Right atrium auricular region (tissue), 2 donors: ENCODE results near the gene HSF5. TPM values are rescaled to one million over a fixed set of nuclear protein-coding genes. Genes with fewer than 3 reads are reported as not detected.

ENCODE experiments used
- DNase-seq: peaks from one replicate; pipeline ENCODE4 v3.0.0-alpha.2; 2019; ENCODE audit warnings: low spot score
- H3K27ac ChIP-seq, 2 donors: fragments of 200-600 bp; sonication (generic); 1 replicate in 1 of 2; 2 replicates in 1 of 2; pipeline ENCODE4 v1.5.1; 2016 to 2019
- H3K27me3 ChIP-seq, 2 donors: fragments of 200-600 bp; sonication (generic); one replicate each; pipeline versions ENCODE4 v1.5.1 to v1.6.0; 2017 to 2019
- H3K36me3 ChIP-seq: fragments of 200-600 bp; sonication (generic); one replicate; pipeline ENCODE4 v1.5.1; 2016
- H3K4me1 ChIP-seq, 2 donors: fragments of 200-600 bp; sonication (generic); one replicate each; pipeline versions ENCODE4 v1.5.1 to v1.6.0; 2017 to 2019
- H3K4me3 ChIP-seq, 2 donors: fragments of 200-600 bp; sonication (generic); 1 replicate in 1 of 2; 2 replicates in 1 of 2; pipeline ENCODE4 v1.5.1; 2017 to 2019; ENCODE audit warnings: mild to moderate bottlenecking in 1 of 2, moderate library complexity in 1 of 2
- H3K9me3 ChIP-seq, 2 donors: fragments of 200-600 bp; sonication (generic); one replicate each; pipeline ENCODE4 v1.5.1; 2019
- total RNA-seq, 2 donors: library from RNA; depleted of rRNA; stranded (reverse); fragments of >200 nt; gene quantifications; one replicate each; pipeline ENCODE4 v1.1.0, GENCODE V29; 2016
- TF ChIP-seq, protein P1 (sequence below), 2 donors: fragments of 200-600 bp; sonication (generic); IDR thresholded peaks; one replicate each; pipeline ENCODE4 v1.5.1; 2019; ENCODE audit warnings: antibody characterized with exemption in 2 of 2

The HSF5 gene
- total RNA-seq, 2 donors from 2014 or later = 0.08 TPM; not detected in 1

DNA sequence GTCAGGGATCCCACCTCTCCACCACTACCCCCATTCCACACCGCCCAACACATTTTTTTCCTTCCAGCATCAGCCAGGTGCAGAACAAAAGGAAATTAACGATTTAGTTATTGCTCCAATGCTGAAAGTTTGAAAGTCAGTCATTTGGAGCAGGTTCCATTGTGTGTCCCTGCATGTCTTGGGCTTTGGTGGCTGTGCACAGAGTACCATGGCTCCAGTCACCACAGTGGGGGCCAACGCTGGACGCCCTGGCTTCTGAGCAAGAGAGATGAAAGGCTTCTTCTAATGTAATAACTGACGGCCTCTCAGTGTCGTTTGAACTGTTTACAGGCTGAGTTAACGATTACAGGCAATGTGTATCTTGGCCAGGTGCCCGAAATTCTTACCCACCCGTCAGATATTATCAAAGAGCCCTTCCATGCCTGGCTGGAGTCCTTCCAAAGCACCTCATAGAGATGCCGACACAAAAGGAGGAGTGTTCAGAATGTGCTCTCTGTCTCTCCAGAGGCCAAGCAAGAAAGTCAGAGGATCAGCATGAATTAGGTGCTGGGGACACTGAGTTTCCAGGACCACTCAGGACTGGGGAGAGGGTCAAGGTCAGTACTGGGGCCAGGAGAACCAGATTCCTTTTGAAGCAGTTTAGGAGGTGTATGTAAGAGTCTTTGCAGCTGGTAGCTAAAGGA, 96.8 kb downstream of the HSF5 start:
- peaks cover 0 to 5% of the 10 kb centered on the region in 2 donors for H3K4me1 ChIP-seq
- no peak for DNase-seq
- TF ChIP-seq, protein P1, sequence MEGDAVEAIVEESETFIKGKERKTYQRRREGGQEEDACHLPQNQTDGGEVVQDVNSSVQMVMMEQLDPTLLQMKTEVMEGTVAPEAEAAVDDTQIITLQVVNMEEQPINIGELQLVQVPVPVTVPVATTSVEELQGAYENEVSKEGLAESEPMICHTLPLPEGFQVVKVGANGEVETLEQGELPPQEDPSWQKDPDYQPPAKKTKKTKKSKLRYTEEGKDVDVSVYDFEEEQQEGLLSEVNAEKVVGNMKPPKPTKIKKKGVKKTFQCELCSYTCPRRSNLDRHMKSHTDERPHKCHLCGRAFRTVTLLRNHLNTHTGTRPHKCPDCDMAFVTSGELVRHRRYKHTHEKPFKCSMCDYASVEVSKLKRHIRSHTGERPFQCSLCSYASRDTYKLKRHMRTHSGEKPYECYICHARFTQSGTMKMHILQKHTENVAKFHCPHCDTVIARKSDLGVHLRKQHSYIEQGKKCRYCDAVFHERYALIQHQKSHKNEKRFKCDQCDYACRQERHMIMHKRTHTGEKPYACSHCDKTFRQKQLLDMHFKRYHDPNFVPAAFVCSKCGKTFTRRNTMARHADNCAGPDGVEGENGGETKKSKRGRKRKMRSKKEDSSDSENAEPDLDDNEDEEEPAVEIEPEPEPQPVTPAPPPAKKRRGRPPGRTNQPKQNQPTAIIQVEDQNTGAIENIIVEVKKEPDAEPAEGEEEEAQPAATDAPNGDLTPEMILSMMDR (IDR thresholded peaks at IDR 0.05) = no peak
- H3K9me3 ChIP-seq = no peaks in the 10 kb centered on the region
- H3K27ac ChIP-seq = no peak overlapping the region
- no peak overlapping the region for H3K4me3 ChIP-seq
- H3K36me3 ChIP-seq = no peaks in the 10 kb centered on the region
- no peaks in the 10 kb centered on the region for H3K27me3 ChIP-seq

DNA sequence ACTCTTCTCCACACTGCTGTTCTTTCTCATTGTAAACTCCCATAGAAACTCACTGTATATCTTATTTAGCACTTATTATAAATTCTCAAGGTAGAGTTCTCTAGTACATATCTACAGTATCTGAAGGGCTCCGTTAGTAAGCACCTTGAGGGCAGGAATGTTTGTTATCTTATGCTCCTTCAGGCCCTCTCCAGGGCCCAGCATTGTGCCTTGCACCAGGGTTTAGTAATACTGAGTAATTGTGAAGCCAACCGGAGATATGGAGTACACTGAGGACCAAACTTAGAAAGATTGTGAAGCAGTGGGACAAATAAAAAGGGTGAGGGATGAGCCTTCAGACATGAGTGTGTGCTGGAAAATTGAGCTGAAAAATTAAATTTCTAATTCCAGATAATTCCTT, 97.3 kb downstream of the HSF5 start:
- TF ChIP-seq, protein P1 (IDR thresholded peaks at IDR 0.05) = no peak
- Histone ChIP-seq H3K4me3 (no peak overlapping the region), H3K27ac (no peak overlapping the region), H3K36me3 (no peaks in the 10 kb centered on the region), H3K9me3 (no peaks in the 10 kb centered on the region), H3K27me3 (no peaks in the 10 kb centered on the region), H3K4me1 (peaks cover 0 to 5% of the 10 kb centered on the region in 2 donors)
- no peak for DNase-seq

DNA sequence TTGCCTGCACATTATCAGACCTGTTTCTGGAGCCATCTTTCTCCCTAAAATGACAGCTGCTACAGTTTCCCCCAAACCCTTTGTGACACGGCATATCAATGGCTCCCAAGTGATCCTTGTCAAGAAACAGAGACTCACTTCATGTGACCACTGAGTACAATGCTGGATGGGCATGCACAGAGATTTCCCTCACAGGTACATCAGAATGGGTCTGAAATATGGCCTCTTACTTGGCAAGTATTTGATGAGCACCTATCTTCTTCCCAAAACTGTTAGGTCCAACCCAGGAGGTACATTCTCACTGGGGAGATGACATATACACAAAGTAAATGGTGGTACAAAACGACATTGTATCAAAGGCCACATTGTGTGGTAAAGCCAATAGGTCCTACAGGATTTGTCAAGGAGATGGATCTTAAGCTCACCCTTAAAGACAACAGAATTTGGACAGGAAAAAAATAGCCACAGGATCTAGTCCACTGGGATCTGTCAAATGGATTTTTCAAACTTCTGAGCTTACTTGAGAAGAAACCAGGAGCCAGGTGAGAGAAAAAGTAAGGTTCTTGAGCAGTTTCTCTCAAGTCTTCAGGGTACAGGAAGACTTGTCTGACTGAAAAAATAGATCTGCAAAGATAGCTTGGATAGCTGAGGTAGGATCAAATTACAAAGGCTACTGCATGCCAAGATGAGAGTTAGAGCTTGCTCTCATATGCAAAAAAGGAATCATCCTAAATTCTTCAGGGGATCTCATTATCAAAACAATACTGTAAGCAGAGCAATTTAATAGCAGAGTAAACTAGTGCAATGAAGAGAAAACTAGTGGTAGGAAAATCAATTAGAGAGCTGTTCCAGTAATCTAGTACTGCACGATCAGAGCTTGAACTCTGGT, 99.7 kb downstream of the HSF5 start:
- Histone ChIP-seq H3K27ac (no peak overlapping the region), H3K9me3 (no peaks in the 10 kb centered on the region), H3K36me3 (no peaks in the 10 kb centered on the region), H3K27me3 (no peaks in the 10 kb centered on the region), H3K4me3 (no peak overlapping the region), H3K4me1 (peaks cover 0 to 5% of the 10 kb centered on the region in 2 donors)
- TF ChIP-seq, protein P1 (IDR thresholded peaks at IDR 0.05) = no peak
- no peak for DNase-seq

DNA sequence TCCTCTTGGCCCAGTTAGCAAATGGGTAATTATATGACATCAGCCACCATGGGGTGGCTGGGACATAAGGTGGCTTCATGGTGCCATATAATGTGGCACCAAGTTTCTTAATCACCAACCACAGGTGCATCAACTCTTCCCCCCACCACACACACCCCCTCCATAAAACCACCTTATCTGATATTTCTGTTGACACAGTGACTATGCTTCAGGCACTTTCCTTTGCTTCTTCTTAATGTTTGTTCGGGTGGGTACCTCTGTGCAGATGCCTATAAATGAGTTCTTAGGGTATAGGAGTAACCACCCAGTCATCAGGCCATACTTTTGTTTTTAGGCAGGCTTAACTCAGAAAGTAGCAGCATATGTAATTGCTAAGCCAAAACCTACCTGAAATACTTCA, 100.4 kb downstream of the HSF5 start:
- Histone ChIP-seq H3K27ac (no peak overlapping the region), H3K36me3 (no peaks in the 10 kb centered on the region), H3K4me3 (no peak overlapping the region), H3K27me3 (no peaks in the 10 kb centered on the region), H3K9me3 (no peaks in the 10 kb centered on the region), H3K4me1 (peaks cover 0 to 5% of the 10 kb centered on the region in 2 donors)
- TF ChIP-seq, protein P1 (IDR thresholded peaks at IDR 0.05) = no peak
- no peak for DNase-seq

DNA sequence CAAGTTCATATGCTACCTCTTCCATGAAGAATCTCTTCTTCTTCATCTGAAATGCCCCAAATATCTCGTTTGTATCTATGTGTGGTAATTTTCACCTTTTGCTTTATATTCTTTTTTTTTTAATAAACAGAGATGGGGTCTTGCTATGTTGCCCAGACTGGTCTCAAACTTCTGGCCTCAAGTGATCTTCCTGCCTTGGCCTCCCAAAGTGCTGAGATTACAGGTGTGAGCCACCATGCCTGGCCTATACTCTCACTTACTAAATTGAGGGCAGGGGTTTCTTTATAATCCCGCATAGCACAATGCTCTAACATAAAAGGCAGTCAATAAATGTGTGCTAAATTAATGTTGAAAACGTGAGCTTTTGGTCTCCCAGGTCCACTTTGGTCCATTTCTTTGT, 101.5 kb downstream of the HSF5 start:
- Histone ChIP-seq H3K27me3 (no peaks in the 10 kb centered on the region), H3K9me3 (no peaks in the 10 kb centered on the region), H3K36me3 (no peaks in the 10 kb centered on the region), H3K27ac (no peak overlapping the region), H3K4me1 (peaks cover 0 to 4% of the 10 kb centered on the region in 2 donors), H3K4me3 (no peak overlapping the region)
- TF ChIP-seq, protein P1 (IDR thresholded peaks at IDR 0.05) = no peak
- no peak for DNase-seq
